ENCODE data around the gene LCE4A. TPM values are rescaled to one million over a fixed set of nuclear protein-coding genes. Genes with fewer than 3 reads are reported as not detected.
"Not testable (repeated sequence)": the region's sequence is repeated elsewhere in the genome, so short reads cannot be mapped to it uniquely, and the experiment has no call there.

The LCE4A gene, protein sequence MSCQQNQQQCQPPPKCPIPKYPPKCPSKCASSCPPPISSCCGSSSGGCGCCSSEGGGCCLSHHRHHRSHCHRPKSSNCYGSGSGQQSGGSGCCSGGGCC
- not detected for total RNA-seq

DNA sequence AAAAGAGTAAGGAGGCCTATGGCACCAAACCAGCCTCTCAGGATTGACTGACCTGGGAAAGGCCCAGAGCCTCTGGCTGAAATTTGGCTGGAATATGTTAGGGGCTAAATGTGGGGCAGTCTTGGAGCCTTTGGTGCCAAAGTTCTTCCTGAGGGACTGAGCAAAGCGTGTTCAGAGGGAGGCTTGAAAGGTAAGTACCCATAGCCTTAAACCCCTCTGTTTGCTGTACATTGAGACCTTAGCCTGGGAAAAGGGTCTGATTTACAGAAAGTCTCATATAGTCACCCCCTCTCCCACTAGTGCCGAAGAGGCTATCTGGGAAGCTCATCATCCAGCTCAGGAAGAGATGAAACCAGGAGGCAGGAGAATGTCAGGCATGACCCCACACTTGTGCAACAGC lies at the start of gene LCE4A:
Gene LCE4A, plus strand, starts transcription at position 301 of the 400 bp plus-strand sequence. CDS start 916 bp downstream, outside the sequence.
- Histone ChIP-seq H3K4me3 (no peak within 1 kb of the TSS), H3K4me1 (replicated peaks in 1 of 2) (no peaks in the 10 kb centered on the region), H3K27ac (no peak within 1 kb of the TSS)
- WGBS, 10 experiments = 0 to 63% (median 13%) methylated on average over 1 to 2 of the region's 2 CpGs; no CpG with 5 or more reads in 1 of the 10 experiments
- in situ Hi-C loops (cut with MboI; ENCODE audit: low pct_unique_long_range_greater_than_20kb in 2 of 9, low sequenced_read_pairs in 9 of 9, unreplicated experiment in 9 of 9) = no loop called here
- no peak for ATAC-seq (replicated peaks in 6 of 8)

DNA sequence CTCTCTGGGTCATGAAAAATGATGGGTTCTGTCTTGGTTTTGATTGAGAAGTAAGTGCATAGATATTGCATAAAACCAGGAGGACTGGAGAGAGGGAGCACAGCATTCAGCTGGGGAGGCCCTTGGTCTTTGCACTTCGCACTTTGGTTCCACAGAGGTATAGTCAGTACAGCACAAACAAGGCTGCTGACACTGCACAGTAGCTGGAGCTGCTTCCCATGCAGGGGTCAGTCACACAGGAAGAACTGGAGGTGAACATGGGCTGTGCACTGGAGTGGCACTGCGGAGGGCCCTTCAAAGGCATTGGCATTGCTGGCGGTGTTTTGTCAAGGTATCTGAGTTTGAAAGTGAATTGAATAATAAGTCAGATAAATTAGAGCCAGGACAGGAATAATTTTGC lies 49.3 kb upstream of the LCE4A start:
- no peak for ATAC-seq (replicated peaks in 6 of 8)
- in situ Hi-C loops (cut with MboI; ENCODE audit: low pct_unique_long_range_greater_than_20kb in 2 of 9, low sequenced_read_pairs in 9 of 9, unreplicated experiment in 9 of 9) = loop anchor here in 1 of 9 experiments (25.0 kb wide), 1 partner anchor 204 kb away; the partner anchor contains the start of gene LCE7A
- Histone ChIP-seq H3K4me1 (replicated peaks in 1 of 2) (no peaks in the 10 kb centered on the region), H3K4me3 (no peak overlapping the region), H3K27ac (no peak overlapping the region)
- 0 to 100% (median 80%) methylated on average over 1 to 3 of the region's 3 CpGs; no CpG with 5 or more reads in 1 of the 10 experiments for WGBS, 10 experiments

- no peaks in the 10 kb centered on the region for H3K4me1 ChIP-seq (replicated peaks in 1 of 2)
- in situ Hi-C loops (cut with MboI; ENCODE audit: low pct_unique_long_range_greater_than_20kb in 2 of 9, low sequenced_read_pairs in 9 of 9, unreplicated experiment in 9 of 9) = loop anchor here in 1 of 9 experiments (25.0 kb wide), 1 partner anchor 199 kb away; the partner anchor contains the start of gene LCE7A
- no peak within 1 kb of the TSS for H3K4me3 ChIP-seq
- H3K27ac ChIP-seq = no peak within 1 kb of the TSS
- ATAC-seq (replicated peaks in 6 of 8) = no peak
- 0 to 40% (median 23%) methylated on average over 1 to 3 of the region's 3 CpGs; no CpG with 5 or more reads in 3 of the 10 experiments for WGBS, 10 experiments
Observed at GRCh38 chr1:152663098-152663497, 44.9 kb upstream of the LCE4A start, which contains the start of gene LCE2D. TSS of gene LCE2D (plus strand) at chr1:152663380. CDS start at chr1:152664106, 726 bp downstream.

GRCh38 chr1:152666171-152666570 lies 41.8 kb upstream of the LCE4A start:
- WGBS, 10 experiments = 43 to 83% (median 67%) methylated on average over 1 of the region's 1 CpG; no CpG with 5 or more reads in 3 of the 10 experiments
- not testable (repeated sequence) for H3K4me1 ChIP-seq (replicated peaks in 1 of 2); H3K27ac ChIP-seq; ATAC-seq (replicated peaks in 6 of 8); H3K4me3 ChIP-seq
- in situ Hi-C loops (cut with MboI; ENCODE audit: low pct_unique_long_range_greater_than_20kb in 2 of 9, low sequenced_read_pairs in 9 of 9, unreplicated experiment in 9 of 9) = loop anchor here in 1 of 9 experiments (25.0 kb wide), 1 partner anchor 196 kb away; the partner anchor contains the start of gene LCE7A

DNA sequence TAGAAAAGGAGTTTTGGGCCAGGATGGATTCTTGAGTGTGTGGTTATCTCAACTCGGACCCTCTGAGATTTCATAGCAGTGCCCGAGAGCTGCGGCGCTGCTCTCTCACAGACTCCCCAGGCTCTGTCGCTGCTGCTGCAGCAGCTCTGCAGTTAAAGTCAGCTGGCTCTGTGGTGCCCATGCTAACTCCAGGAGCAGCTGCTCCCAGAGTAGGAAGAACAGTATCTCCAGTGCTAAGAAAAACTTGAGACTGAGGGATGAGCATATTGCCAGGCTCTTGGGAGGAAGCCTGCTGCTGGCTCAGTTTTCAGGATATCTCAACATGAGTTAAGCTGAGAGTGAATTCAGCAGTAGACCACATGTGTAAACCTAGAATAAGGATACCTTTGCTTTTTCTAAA lies 40.3 kb upstream of the LCE4A start:
- Histone ChIP-seq H3K4me3 (no peak overlapping the region), H3K27ac (no peak overlapping the region), H3K4me1 (replicated peaks in 1 of 2) (no peaks in the 10 kb centered on the region)
- ATAC-seq (replicated peaks in 6 of 8) = no peak
- in situ Hi-C loops (cut with MboI; ENCODE audit: low pct_unique_long_range_greater_than_20kb in 2 of 9, low sequenced_read_pairs in 9 of 9, unreplicated experiment in 9 of 9) = loop anchor here in 1 of 9 experiments (25.0 kb wide), 1 partner anchor 195 kb away; the partner anchor contains the start of gene LCE7A
- 67 to 90% (median 77%) methylated on average over 2 to 5 of the region's 5 CpGs; no CpG with 5 or more reads in 6 of the 10 experiments for WGBS, 10 experiments

DNA sequence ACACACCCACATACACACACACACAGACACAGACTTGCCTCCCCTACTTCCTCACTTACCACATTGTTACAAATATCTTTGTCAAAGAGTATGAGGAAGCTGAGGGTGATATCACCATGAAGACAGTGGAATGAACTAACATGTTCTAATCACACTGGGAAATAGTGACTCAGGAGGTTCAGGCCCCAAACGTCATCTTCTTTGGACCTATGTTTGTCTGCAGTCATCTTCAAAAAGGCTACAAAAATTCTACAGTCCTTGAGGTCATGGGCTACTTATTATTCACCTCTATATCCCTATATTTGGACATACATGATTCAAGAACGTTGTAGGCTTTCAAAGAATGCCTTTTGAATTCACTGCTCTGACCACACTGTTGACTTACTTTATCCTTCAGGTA lies 34.9 kb upstream of the LCE4A start:
- WGBS, 10 experiments = 0 to 56% (median 17%) methylated on average over 1 to 2 of the region's 2 CpGs; no CpG with 5 or more reads in 1 of the 10 experiments
- no peak overlapping the region for H3K27ac ChIP-seq
- in situ Hi-C loops (cut with MboI; ENCODE audit: low pct_unique_long_range_greater_than_20kb in 2 of 9, low sequenced_read_pairs in 9 of 9, unreplicated experiment in 9 of 9) = loop anchor here in 1 of 9 experiments (25.0 kb wide), 1 partner anchor 189 kb away; the partner anchor contains the start of gene LCE7A
- no peak for ATAC-seq (replicated peaks in 6 of 8)
- H3K4me1 ChIP-seq (replicated peaks in 1 of 2) = no peaks in the 10 kb centered on the region
- no peak overlapping the region for H3K4me3 ChIP-seq

GRCh38 chr1:152674983-152675382 lies 33.0 kb upstream of the LCE4A start, which contains the start of gene LCE2C:
TSS of gene LCE2C (plus strand) at chr1:152675279. CDS start at chr1:152676016, 737 bp downstream.
- in situ Hi-C loops (cut with MboI; ENCODE audit: low pct_unique_long_range_greater_than_20kb in 2 of 9, low sequenced_read_pairs in 9 of 9, unreplicated experiment in 9 of 9) = loop anchor here in 1 of 9 experiments (25.0 kb wide), 1 partner anchor 187 kb away; the partner anchor contains the start of gene LCE7A
- WGBS, 10 experiments = 20 to 33% methylated on average over 1 of the region's 3 CpGs; no CpG with 5 or more reads in 8 of the 10 experiments
- ATAC-seq (replicated peaks in 6 of 8); H3K4me3 ChIP-seq; H3K27ac ChIP-seq; H3K4me1 ChIP-seq (replicated peaks in 1 of 2): not testable (repeated sequence)

- Histone ChIP-seq H3K4me1 (replicated peaks in 1 of 2) (no peaks in the 10 kb centered on the region), H3K4me3 (no peak overlapping the region), H3K27ac (no peak overlapping the region)
- no peak for ATAC-seq (replicated peaks in 6 of 8)
- in situ Hi-C loops (cut with MboI; ENCODE audit: low pct_unique_long_range_greater_than_20kb in 2 of 9, low sequenced_read_pairs in 9 of 9, unreplicated experiment in 9 of 9) = no loop called here
- WGBS, 10 experiments = 2 to 93% (median 74%) methylated on average over 2 to 5 of the region's 6 CpGs; no CpG with 5 or more reads in 3 of the 10 experiments
Observed at GRCh38 chr1:152679459-152679858, 28.5 kb upstream of the LCE4A start.

DNA sequence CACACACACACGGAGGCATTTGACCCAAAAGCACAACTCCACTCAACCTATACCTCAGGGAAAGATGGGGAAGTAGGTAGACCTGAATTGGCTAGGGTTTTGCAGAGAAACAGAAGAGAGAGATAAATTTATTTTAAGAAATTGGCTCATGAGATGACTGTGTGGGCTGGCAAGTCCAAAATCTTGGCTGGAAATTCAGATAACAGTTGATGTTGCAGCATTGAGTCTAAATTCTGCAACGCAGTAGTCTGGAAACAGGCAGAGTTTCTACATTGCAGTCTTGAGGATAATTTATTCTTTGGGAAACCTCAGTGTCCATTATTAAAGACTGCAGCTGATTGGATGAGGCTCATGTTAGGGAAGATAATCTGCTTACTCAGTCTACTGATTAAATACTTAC lies 26.3 kb upstream of the LCE4A start:
- in situ Hi-C loops (cut with MboI; ENCODE audit: low pct_unique_long_range_greater_than_20kb in 2 of 9, low sequenced_read_pairs in 9 of 9, unreplicated experiment in 9 of 9) = no loop called here
- no peak for ATAC-seq (replicated peaks in 6 of 8)
- WGBS, 10 experiments = 0 to 36% (median 23%) methylated on average over 1 to 2 of the region's 2 CpGs; no CpG with 5 or more reads in 4 of the 10 experiments
- Histone ChIP-seq H3K27ac (no peak overlapping the region), H3K4me3 (no peak overlapping the region), H3K4me1 (replicated peaks in 1 of 2) (no peaks in the 10 kb centered on the region)

DNA sequence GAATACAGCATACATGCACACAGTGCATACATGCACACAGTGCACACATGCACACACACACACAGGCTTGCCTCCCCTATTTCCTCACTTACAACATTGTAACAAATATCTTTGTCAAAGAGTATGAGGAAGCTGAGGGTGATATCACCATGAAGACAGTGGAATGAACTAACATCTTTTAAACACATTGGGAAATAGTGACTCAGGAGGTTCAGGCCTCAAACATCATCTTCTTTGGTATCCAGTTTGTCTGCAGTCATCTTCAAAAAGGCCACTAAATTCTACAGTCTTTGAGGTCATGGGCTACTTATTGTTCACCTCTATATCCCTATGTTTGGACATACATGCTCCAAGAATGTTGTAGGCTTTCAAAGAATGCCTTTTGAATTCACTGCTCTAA lies 24.1 kb upstream of the LCE4A start:
- ATAC-seq (replicated peaks in 6 of 8) = no peak
- Histone ChIP-seq H3K4me3 (no peak overlapping the region), H3K27ac (no peak overlapping the region), H3K4me1 (replicated peaks in 1 of 2) (no peaks in the 10 kb centered on the region)
- in situ Hi-C loops (cut with MboI; ENCODE audit: low pct_unique_long_range_greater_than_20kb in 2 of 9, low sequenced_read_pairs in 9 of 9, unreplicated experiment in 9 of 9) = no loop called here

- H3K4me1 ChIP-seq (replicated peaks in 1 of 2); in situ Hi-C loops (cut with MboI; ENCODE audit: low pct_unique_long_range_greater_than_20kb in 2 of 9, low sequenced_read_pairs in 9 of 9, unreplicated experiment in 9 of 9); H3K27ac ChIP-seq; ATAC-seq (replicated peaks in 6 of 8); H3K4me3 ChIP-seq: not testable (repeated sequence)
- 20 to 40% methylated on average over 1 of the region's 4 CpGs; no CpG with 5 or more reads in 8 of the 10 experiments for WGBS, 10 experiments
Observed at GRCh38 chr1:152685823-152686222, 22.1 kb upstream of the LCE4A start, which contains the start of gene LCE2B. TSS of gene LCE2B (plus strand) at chr1:152686123. CDS start at chr1:152686844, 721 bp downstream.

- Histone ChIP-seq H3K27ac (no peak within 1 kb of the TSS), H3K4me3 (no peak within 1 kb of the TSS), H3K4me1 (replicated peaks in 1 of 2) (no peaks in the 10 kb centered on the region)
- ATAC-seq (replicated peaks in 6 of 8) = peak in 1 of 8 experiments; percentile 60
- WGBS, 10 experiments = 0 to 53% (median 8%) methylated on average over 1 to 4 of the region's 4 CpGs; no CpG with 5 or more reads in 4 of the 10 experiments
- in situ Hi-C loops (cut with MboI; ENCODE audit: low pct_unique_long_range_greater_than_20kb in 2 of 9, low sequenced_read_pairs in 9 of 9, unreplicated experiment in 9 of 9) = no loop called here
Observed at GRCh38 chr1:152697701-152698600, 10.0 kb upstream of the LCE4A start, which contains the start of gene LCE2A. TSS of gene LCE2A (plus strand) at chr1:152698345. CDS start at chr1:152698902, 557 bp downstream.

DNA sequence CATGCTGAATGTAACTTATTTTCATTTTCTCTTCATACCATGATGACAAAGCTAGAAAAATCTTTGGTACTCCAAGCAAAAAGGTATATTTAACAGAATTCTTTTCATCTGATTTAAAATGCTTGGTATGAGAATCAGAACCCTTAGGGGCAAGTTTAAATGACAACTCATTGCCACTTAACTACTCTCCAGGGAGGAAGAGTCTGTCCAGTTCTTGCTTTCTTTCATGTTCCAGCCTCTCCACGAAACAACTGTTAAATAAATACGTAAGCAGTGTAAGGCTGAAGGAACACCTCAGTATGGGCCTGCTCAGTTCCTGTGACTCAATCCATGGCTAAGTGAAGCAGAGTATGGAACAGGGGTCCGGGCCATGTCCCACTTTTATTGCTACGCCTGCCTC lies 8.2 kb upstream of the LCE4A start:
- Histone ChIP-seq H3K4me1 (replicated peaks in 1 of 2) (no peaks in the 10 kb centered on the region), H3K4me3 (no peak overlapping the region), H3K27ac (no peak overlapping the region)
- no peak for ATAC-seq (replicated peaks in 6 of 8)
- WGBS, 10 experiments = 0 to 100% (median 56%) methylated on average over 1 to 4 of the region's 4 CpGs
- in situ Hi-C loops (cut with MboI; ENCODE audit: low pct_unique_long_range_greater_than_20kb in 2 of 9, low sequenced_read_pairs in 9 of 9, unreplicated experiment in 9 of 9) = no loop called here
